Testis (tissue), 3 donors: ENCODE measurements around the gene PIP4P1. TPM values are rescaled to one million over a fixed set of nuclear protein-coding genes. Genes with fewer than 3 reads are reported as not detected.

Experiments used
- DNase-seq: peaks from one replicate; pipeline ENCODE4 v3.0.0-alpha.2; 2019
- H3K27ac ChIP-seq, 2 donors: fragments of 200-600 bp; sonication (generic); one replicate each; pipeline ENCODE4 v1.5.1; 2019
- H3K27me3 ChIP-seq: fragments of 200-600 bp; sonication (generic); one replicate; pipeline ENCODE4 v1.5.1; 2019
- H3K36me3 ChIP-seq: fragments of 200-600 bp; sonication (generic); one replicate; pipeline ENCODE4 v1.5.1; 2017; ENCODE audit warnings: low read depth; ENCODE audit errors: missing control alignments
- H3K4me1 ChIP-seq: fragments of 200-600 bp; sonication (generic); one replicate; pipeline ENCODE4 v1.5.1; 2019
- H3K4me3 ChIP-seq, 2 donors: fragments of 200-600 bp; sonication (generic); one replicate each; pipeline ENCODE4 v1.5.1; 2017 to 2019
- H3K9me3 ChIP-seq: fragments of 200-600 bp; sonication (generic); one replicate; pipeline ENCODE4 v1.5.1; 2017
- CTCF ChIP-seq, 3 experiments: fragments of 450-650 bp in 2 of 3; fragments of 200-600 bp in 1 of 3; sonication (generic) in 1 of 3; IDR thresholded peaks; one replicate each; pipeline ENCODE4 v1.5.1; 2016 to 2019; ENCODE audit warnings: antibody characterized with exemption in 3 of 3, mild to moderate bottlenecking in 2 of 3, moderate library complexity in 1 of 3
- POLR2A ChIP-seq: fragments of 450-650 bp; IDR thresholded peaks from one replicate; pipeline ENCODE4 v1.6.1; 2017; ENCODE audit warnings: antibody characterized with exemption, mild to moderate bottlenecking, moderate library complexity
- WGBS, 2 donors: methylation state at CpG; one replicate each; pipeline ENCODE4 v1.1.5; 2018; 5-methylcytosine and 5-hydroxymethylcytosine counted together
- intact Hi-C: fragments of 100-400 bp; cut with DNase I; formaldehyde crosslinking; loops from one replicate; pipeline ENCODE4 v1.15.1; 2023; ENCODE audit warnings: low total_unique reads
- polyA plus RNA-seq: library from polyadenylated mRNA; stranded (reverse); fragments of 350-450 nt; fragmentation: Illumina TruSeq; extraction: RNeasy Lipid Tissue Mini Kit (QIAGEN cat#74804); gene quantifications from one replicate; pipeline ENCODE4 v1.2.3, GENCODE V29; 2014; ENCODE audit warnings: low read depth, low replicate concordance; ENCODE audit not compliant: insufficient read depth
- total RNA-seq, 2 donors: library from RNA; depleted of rRNA; stranded (reverse); fragments of >200 nt; gene quantifications; one replicate each; pipeline ENCODE4 v1.2.3, GENCODE V29; 2016

Gene PIP4P1
- total and polyA plus RNA-seq, 3 donors from 2014 or later, result 33.4 to 50.8 (median 38.8) TPM

GRCh38 chr14:20424851-20425250 lies 36.4 kb downstream of the PIP4P1 start:
- 43 to 50% methylated on average over 2 of the region's 2 CpGs for WGBS, 2 donors
- DNase-seq, result no peak
- Histone ChIP-seq H3K36me3 (no peaks in the 10 kb centered on the region), H3K4me1 (no peaks in the 10 kb centered on the region), H3K9me3 (no peaks in the 10 kb centered on the region), H3K27me3 (no peaks in the 10 kb centered on the region), H3K4me3 (no peak overlapping the region), H3K27ac (no peak overlapping the region)
- intact Hi-C loops, result no loop called here
- no peak for TF ChIP-seq CTCF (IDR thresholded peaks at IDR 0.05)
- TF ChIP-seq POLR2A, result no peak

DNA sequence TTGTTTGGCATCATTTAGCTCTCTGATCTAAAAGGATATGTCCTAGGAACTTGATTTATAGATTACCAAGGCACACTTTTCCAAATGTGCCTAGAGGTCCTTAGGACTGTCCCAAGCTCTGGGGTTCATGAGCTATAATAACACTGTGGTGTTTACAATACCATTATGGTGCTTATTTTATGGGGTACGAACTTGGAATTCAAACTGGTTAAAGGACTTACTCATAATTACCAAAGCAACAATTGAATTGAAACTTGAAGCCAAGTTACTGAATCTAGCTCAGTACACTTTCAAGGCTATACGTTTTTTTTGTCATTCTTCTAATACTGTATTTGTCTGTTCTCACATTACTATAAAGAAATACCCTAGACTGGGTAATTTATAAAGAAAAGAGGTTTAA lies 38.3 kb downstream of the PIP4P1 start:
- WGBS, 2 donors, result 36 to 67% methylated on average over 2 of the region's 2 CpGs
- Histone ChIP-seq H3K9me3 (no peaks in the 10 kb centered on the region), H3K4me1 (no peaks in the 10 kb centered on the region), H3K27ac (no peak overlapping the region), H3K36me3 (no peaks in the 10 kb centered on the region), H3K27me3 (no peaks in the 10 kb centered on the region), H3K4me3 (no peak overlapping the region)
- no peak for TF ChIP-seq CTCF (IDR thresholded peaks at IDR 0.05)
- TF ChIP-seq POLR2A, result no peak
- no peak for DNase-seq
- intact Hi-C loops, result no loop called here

- WGBS, 2 donors, result 61 to 73% methylated on average over 2 of the region's 2 CpGs
- Histone ChIP-seq H3K4me3 (no peak overlapping the region), H3K9me3 (no peaks in the 10 kb centered on the region), H3K27me3 (no peaks in the 10 kb centered on the region), H3K27ac (no peak overlapping the region), H3K4me1 (no peaks in the 10 kb centered on the region), H3K36me3 (no peaks in the 10 kb centered on the region)
- no peak for DNase-seq
- intact Hi-C loops, result no loop called here
- no peak for TF ChIP-seq POLR2A
- no peak for TF ChIP-seq CTCF (IDR thresholded peaks at IDR 0.05)
Observed at GRCh38 chr14:20421267-20421666, 40.0 kb downstream of the PIP4P1 start.

- no peak for DNase-seq
- intact Hi-C loops, result no loop called here
- H3K27me3 ChIP-seq, result no peaks in the 10 kb centered on the region
Observed at GRCh38 chr14:20419419-20419818, 41.8 kb downstream of the PIP4P1 start.

More at GRCh38 chr14:20419419-20419818, 41.8 kb downstream of the PIP4P1 start:
- 70 to 77% methylated on average over 1 of the region's 1 CpG for WGBS, 2 donors
- H3K9me3 ChIP-seq, result no peaks in the 10 kb centered on the region
- no peak for TF ChIP-seq CTCF (IDR thresholded peaks at IDR 0.05)
- no peak overlapping the region for H3K27ac ChIP-seq
- no peaks in the 10 kb centered on the region for H3K36me3 ChIP-seq
- H3K4me1 ChIP-seq, result peaks cover under 1% of the 10 kb centered on the region
- no peak overlapping the region for H3K4me3 ChIP-seq
